ENCODE measurements around the gene LLGL1.
A peak's percentile ranks its signal among the peaks of the same experiment; 100 is the strongest.

The LLGL1 gene

DNA sequence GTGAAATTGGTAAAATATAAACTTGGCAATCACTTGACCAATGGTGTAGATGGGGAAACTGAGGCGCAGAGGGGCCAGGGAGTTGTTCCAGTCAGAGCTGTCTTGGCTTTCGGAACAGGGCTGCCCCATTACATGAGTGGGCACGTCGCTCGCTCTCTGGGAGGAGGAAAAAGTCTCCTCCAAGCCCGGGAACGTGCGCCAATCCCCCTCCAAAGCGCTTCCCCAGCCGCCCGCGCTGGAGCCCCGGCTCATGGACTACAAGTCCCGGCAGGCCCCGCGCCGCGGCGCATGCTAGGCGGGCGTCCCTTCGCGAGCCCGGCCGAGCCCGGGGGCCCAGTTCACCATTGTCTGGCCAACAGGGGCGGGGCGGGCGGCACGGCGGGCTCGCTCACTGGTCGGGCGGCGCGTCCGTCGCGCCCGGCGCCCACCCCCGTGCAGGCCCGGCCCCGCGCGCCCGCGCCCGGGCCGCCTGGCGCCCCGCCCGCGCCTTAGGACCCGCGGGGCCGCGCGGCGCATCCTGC lies at the start of gene LLGL1:
LLGL1 (plus strand) TSS at position 515 of the 521 bp plus-strand sequence. CDS start 48 bp downstream, outside the sequence.
- peak; percentile 96 for DNase-seq (ENCODE audit: low spot score)

DNA sequence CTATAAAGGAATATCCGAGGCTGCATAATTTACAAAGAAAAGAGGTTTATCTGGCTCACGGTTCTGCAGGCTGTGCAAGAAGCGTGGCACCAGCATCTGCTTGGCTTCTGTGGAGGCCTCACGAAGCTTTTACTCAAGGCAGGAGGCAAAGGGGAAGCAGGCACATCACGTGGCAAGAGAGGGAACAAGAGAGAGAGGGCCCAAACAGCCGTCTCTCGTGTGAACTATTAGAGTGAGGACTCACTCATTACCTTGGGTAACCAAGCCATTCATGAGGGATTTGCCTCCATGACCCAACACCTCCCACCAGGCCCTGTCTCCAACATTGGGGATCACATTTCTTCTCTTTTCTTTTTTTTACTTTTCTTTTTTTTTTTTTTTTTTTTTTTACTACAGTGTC lies 49.3 kb upstream of the LLGL1 start:
- peak; percentile 68 for DNase-seq (ENCODE audit: low spot score)

DNA sequence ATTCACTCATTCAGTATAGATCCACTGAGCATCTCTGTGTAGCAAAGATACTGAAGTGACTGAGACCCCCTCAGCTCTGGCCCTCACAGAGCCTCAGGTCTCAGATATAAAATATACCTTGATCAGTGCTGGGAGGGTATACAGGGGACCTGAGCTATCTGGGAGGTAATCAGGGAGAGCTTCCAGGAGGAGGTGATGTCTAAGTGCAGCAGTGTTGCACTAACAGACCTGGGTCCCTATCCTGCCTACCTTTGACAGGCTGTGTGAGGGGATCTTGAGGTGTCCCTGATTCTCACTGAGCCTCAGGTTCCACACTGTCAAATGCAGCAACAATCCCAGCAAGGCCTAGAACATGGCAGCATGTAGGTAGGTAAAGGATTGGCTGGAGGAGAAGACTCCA lies 48.3 kb upstream of the LLGL1 start:
- DNase-seq (ENCODE audit: low spot score) = no peak

DNA sequence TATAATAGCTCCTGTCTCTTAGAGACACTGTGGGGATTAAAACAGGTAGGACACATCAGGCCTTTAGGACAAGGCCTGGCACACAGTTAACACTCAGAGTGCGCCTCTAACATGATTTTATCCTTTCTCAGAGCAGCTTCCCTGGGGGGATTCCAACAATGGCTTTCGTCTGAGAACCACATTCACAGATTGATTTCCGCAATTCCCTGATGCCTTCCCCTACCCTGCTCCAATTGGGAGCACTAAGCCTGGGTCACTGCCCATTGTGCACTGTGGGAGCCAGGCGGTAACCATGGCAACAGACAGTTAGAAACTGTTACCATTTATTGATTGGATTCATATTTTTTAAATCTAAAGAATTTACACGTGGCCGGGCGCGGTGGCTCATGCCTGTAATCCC lies 47.7 kb upstream of the LLGL1 start:
- DNase-seq (ENCODE audit: low spot score) = no peak

DNA sequence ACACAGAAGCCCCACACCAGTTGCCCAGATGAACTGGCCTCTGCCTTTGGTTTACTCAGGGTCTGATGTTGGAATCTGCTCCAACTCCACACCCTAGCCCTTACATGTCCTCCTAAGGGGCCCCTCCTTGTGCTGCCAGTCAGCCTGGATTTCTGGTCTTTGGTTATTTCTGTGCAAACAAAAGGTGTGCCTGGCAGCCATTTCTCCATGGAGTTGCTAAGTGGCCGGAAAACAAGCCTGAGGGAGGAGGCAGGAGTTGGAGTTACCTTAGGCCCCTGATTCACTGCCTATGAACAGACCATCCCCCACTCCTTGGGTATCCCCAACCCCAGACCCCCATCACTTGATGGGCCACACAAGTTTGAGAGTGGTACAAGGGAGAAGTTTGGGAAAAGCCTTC lies 46.2 kb upstream of the LLGL1 start:
- DNase-seq (ENCODE audit: low spot score) = no peak

DNA sequence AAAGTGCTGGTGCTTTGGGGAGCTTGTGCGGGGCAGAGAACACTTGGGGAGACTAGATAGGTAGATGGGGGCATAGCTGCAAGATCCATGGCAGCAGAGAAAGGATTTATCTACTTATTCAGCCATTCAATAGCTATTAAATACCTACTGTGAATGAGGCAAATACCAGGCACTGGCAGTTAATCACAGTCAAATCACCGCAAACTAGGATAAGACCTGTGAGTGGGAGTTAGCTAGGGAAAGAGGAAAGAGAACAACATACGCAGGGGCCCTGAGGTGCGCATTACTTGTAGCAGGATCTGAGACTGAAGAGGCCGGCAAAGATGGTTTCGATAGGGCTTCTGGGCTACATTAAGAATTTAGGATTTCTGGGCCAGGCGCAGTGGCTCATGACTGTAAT lies 45.6 kb upstream of the LLGL1 start:
- DNase-seq (ENCODE audit: low spot score) = no peak

DNA sequence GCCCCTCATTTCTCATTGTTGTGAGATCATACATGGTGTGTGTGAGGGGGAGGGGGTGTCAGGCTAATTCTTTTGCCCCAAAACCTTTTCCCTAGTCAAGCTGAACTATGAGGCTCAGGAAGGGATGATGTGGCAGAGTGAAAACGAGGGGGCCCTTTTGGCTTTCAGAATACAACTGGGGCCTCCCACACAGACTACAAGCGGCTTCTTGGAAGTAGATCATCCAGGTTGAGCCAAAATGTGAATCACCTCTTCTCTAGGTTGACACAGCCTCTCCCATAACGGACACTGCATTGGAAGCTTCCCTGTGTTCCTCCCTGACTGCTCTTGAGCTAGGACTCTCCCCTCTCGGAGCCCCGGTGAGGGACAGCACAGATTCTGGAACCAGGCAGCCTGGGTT lies 44.1 kb upstream of the LLGL1 start:
- DNase-seq (ENCODE audit: low spot score) = no peak

DNA sequence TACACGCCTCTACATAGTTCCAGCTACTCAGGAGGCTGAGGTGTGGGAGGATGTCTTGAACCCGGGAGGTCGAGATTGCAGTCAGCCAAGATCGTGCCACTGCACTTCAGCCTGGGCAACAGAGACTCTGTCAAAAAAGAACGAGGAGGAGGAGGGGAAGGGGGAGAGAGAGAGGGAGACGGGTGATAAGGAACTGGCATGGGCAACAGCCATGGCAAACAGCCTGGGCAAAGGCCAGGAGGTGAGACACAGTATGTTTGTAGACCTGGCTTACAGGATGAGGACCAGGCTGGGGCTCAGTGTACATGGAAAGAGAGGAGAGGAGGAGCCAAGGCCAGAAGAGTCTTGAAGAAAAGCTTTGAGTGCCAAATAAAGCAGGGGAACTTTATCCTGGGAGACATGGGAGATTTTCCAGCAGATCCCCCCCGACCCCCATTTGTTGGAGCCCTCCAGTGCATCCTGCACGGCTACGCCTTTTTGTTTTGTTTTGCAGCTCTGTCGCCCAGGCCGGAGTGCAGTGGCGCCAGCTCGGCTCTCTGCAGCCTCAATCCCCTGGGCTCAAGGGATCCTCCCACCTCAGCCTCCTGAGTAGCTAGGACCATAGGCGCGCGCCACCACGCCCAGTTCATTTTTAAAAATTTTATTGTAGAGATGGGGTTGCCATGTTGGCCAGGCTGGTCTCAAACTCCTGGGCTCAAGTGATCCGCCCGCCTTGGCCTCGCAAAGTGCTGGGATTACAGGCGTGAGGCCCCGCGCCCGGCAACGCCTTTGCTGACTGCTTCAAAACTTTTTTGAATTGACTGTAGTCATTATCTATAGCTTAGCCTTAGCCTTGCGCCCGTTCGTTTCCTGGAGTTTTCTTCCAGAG lies 43.1 kb upstream of the LLGL1 start:
- no peak for DNase-seq (ENCODE audit: low spot score)

DNA sequence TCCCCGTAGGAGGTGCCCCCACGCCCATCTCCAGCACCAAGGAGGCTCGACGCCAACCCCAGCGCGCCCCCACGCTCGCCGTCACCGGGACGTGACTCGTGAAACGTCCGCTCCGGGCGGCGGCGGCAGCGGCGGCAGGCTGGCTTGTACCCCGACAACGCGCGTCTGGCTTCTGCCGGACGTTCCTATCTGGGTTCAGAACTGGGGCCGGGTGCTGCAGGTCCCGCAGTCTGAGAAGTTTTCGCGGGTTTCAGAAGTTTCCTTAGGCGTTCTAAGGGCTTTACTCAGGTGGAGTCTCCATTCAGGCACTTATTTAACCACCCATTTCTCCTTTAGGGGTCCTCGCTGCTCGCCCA lies 42.5 kb upstream of the LLGL1 start:
- DNase-seq (ENCODE audit: low spot score) = peak; percentile 82

DNA sequence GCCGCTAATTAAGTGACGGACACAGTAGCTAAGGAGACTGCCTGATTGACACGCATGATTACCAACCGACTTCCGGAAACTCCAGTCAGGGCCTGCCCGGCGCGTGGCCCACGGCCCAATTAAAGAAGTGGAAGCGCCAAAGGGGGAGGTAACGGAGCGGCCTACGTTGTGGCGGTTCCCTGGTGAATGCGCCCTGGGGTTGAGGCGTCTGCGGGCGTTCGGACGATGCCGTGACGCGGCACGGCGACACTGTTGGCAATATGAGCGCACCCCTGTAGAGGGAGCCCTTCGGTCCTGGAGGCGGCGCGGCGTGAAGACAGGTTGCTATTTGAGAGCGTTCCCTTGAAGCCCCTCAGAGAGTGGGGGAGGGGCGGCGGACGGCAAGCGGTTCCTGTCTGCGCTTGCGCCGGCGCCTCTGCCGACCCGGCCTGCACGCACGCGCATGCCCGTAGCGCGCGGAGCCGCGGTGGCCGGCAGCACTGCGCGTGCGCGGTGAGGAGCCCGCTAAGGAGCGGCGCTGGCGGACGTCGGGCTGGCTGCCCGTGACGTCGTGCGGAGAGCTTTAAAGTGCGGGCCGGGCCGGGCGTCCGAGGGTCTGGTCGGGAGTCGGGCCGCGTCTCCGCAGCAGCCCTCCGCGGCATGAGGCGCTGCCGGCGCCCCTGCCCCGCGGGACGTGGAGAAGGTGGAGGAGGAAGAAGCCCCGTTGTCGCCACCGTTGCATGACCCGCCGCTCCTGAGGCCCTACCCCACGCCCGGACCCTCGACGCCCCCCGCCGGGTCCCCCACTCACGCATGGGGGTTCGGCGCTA lies 41.9 kb upstream of the LLGL1 start, which contains the start of gene ALKBH5:
ALKBH5 (plus strand) TSS at position 495 of the 809 bp plus-strand sequence. CDS start 416 bp downstream, outside the sequence.
- DNase-seq (ENCODE audit: low spot score) = peak; percentile 99

DNA sequence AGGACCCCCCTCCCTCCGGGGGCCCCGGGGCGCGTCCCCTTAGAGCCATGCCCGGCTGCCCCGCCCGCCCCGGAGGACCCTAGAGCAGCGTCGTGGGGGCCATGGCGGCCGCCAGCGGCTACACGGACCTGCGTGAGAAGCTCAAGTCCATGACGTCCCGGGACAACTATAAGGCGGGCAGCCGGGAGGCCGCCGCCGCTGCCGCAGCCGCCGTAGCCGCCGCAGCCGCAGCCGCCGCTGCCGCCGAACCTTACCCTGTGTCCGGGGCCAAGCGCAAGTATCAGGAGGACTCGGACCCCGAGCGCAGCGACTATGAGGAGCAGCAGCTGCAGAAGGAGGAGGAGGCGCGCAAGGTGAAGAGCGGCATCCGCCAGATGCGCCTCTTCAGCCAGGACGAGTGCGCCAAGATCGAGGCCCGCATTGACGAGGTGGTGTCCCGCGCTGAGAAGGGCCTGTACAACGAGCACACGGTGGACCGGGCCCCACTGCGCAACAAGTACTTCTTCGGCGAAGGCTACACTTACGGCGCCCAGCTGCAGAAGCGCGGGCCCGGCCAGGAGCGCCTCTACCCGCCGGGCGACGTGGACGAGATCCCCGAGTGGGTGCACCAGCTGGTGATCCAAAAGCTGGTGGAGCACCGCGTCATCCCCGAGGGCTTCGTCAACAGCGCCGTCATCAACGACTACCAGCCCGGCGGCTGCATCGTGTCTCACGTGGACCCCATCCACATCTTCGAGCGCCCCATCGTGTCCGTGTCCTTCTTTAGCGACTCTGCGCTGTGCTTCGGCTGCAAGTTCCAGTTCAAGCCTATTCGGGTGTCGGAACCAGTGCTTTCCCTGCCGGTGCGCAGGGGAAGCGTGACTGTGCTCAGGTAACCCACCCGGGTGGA lies 41.0 kb upstream of the LLGL1 start:
- DNase-seq (ENCODE audit: low spot score) = peak; percentile 74

DNA sequence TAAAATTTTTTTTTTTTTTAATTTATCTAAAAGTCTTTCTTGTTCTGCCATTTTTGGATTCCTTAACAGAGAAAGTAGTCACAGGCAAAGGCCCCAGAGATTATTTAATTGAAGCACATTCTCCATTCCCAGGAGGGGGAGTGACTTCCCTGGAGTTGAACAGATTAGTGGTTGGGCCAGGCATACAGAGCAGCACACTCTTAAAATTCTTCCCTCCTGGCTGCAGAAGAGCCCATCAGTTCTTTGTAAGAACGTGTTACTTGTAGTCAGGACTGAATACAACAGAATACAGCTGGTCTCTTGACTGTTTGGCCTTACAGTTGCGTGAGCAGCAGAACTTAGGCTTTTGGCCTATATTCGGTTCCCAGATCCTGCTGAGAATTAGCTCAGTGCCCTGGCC lies 40.0 kb upstream of the LLGL1 start:
- DNase-seq (ENCODE audit: low spot score) = no peak

DNA sequence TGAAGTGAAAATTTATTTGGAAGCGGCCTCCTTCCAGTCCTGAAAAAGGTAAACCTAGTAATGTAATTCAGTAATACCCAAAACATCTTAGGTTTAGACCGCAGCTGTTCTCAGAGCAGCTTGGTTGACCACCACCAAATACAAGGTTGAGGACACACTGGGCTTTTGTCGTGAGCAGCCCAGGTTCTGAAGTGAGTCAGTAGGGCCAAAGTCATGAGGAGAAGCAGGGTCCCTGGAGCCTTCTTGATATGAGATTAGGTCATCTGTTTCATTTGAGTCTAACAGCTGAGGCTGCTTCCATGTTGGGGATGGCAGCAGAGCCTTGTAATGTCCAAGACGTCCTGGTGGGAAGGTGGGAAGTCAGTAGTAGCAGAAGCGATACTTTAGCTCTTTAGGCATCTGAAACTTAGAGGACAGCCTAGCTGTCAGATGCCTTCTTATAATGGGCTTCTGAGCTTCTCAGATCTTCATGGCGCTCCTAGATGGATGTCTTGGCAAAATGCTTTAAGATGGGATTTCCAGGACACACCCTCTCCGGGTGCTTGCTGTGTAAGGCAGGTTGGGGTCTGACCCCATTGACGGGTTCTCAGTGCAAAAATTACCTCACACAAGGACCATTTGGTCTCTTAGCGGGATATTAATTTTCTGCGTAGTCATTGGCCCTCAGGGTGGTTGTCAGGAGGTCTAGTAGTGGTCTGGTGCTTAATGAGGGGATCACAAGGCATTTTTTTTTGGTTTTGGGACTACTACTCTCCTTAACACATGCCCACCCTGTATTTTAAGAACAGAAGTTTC lies 39.4 kb upstream of the LLGL1 start:
- DNase-seq (ENCODE audit: low spot score) = no peak

DNA sequence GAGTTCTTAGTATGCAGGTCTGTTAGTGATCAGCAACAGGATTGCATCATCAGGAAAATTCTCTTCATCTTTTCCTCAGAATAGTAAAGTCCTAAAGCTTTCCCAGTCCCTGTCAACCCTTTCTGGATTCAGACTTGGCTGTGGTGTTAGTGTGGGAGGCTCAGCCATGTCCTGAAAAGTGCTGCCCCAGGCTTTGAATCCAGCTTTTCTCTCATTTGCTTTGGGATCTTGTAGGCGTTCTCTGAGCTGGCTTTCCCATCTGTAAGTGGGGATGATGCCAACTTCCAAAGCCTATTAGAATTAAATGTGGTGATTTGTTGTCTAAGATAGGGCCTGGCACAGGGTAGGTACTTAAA lies 38.8 kb upstream of the LLGL1 start:
- DNase-seq (ENCODE audit: low spot score) = peak; percentile 64

DNA sequence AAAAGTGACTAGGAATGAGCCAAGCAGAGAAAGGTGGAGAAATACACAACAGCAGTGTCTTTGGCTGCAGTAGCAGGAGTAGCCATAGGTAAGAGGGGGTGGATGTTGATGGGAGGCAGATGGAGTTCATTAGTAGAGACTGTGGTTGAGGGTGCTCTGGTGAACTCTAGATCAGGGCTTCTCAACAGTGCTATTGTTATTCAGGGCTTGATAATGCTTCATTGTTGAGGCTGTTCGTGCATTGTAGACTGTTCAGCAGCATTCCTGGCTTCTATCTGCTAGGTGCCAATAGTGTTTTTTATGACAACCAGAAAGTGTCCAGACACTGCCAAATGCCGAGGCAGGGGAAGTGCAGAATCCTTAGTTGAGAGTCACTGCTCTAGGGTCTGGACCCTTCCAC lies 38.2 kb upstream of the LLGL1 start:
- DNase-seq (ENCODE audit: low spot score) = peak; percentile 81

DNA sequence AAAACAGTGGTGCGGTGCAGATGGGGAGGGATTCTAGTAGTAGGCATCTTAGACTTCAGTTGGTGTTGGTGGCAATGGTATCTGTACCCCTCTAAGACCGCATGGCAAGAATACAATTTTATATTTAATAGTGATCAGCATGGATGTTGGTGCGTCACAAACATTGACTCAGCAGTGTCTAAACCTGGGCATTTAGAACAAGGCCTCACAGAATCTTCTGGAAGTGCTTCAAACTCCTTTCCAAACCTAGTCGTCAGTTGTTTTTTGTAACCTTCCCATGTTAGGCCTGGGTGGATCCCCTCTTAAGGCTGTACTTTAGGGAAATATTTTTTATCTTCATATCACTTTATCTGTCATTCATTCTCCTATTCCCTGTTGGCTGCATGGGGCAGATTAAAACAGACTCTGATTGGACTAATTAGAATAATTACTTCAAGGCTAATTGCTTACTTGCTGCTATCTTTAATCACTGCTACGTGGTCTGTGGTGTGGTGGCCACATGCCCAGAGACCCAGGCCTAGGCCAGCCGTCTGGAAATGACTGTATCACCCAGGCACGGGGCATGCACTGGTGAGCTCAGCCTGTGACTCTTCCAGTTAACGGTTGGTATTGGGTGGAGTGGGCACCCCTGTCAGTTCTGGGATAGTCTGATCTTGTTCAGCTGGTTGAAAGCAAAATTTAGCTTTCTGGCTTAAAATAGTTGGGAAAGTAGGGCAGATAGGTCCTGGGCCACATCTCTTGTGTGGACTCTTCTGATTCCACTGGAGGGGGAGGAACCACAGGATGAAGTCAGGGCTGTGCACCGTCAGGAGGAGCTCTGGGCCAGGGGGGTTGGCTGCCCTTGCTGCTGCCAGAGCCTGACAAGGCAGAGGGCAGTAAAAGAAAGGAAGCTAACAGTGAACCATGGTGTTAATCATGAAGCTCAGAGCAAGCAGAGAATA lies 37.3 kb upstream of the LLGL1 start:
- DNase-seq (ENCODE audit: low spot score) = no peak

DNA sequence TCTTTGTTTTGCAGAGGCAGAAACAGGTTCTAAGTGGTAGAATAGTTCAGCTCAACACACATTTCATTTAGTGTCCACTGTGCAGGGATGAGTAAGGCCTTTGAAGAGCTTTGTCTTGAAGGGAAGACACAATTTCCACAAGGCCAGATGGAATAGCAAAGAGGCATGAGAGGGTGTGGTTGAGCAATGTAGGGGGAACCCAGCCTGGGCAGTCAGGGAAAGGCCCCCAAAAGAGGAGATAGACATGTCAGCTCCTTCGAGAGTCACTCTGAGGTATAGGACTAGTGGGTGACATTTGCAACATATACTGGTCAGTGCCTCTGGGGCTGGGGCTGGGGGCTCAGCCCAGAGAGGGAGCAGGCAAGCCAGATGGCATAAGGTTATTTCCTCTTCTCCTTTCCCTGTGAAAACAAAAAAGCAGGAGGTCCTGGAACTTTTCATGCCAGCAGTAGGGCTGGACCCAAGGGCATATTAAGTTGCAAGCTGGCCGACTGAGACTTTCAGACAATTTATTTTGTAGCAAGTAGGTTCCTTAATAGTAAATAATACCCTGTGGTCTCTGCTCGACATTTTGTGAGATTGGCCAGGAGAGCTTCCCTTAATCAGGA lies 34.7 kb upstream of the LLGL1 start:
- no peak for DNase-seq (ENCODE audit: low spot score)

DNA sequence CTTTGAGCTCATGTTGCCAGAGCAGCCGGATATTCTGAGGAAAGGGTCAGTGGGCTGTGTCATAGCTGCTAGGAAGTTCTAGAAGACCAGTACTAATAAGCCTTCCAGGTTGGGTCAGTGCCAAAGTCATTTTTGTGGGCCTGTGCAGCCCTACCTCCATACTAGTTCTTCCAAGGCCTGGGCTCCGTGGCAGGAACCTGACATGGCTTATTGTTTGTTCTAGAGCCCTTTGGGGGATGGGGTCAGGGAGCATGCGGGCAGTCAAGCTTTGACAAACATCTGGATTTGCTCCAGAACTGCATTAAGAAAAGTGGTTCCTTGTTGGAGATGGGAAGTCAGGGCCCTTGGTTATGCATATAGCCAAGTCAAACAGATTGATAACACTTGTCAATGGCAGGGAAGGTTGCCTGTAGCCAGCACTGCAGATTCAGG lies 34.2 kb upstream of the LLGL1 start:
- DNase-seq (ENCODE audit: low spot score) = no peak

DNA sequence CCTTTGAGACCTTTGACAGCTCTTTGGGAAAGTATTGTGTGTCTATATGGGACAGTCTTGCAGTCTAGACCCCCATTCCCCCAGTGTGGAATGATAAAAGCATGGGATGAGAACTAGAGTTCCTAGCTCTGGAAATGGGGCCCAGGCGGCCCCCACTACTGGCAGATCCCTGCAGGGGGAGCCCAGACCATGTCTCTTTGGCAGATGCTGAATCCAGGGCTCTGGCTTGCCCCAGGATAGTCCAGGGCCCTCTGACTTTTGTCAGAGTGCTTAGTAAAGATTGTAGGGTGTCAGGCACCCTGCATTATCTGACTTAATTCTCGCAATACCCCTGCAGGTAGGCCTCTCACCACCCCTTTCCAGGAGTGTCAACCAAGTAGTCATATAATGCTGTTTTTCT lies 33.5 kb upstream of the LLGL1 start:
- DNase-seq (ENCODE audit: low spot score) = no peak

DNA sequence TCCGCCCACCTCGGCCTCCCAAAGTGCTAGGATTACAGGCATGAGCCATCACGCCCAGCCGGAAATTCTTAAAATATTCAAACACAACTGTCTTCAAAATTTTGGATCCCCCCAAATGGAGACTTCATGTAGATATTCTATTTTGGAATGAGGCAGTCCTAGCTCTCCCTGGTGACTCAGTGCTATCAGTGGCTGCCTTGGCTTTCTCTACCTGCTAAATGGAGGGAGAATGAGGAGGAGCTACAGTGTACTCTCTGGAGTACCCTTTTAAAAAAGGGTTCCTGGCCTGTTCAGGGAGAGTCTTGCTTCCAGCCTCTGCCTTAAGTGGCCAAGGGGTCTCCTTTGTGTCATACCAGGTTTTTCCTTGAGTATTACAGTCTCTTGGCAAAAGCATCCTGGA lies 31.0 kb upstream of the LLGL1 start:
- DNase-seq (ENCODE audit: low spot score) = no peak
